GM08714 (cell line): Measurements from ENCODE around the gene PDE4B.

Experiments
- H3K4me3 ChIP-seq: fragments of 200-500 bp; sonication (Bioruptor generic); 2 replicates; pipeline ENCODE4 v1.5.1; 2014; ENCODE audit warnings: mild to moderate bottlenecking, low read length, inconsistent platforms
- ZNF274 ChIP-seq: IDR thresholded peaks from 2 replicates; pipeline ENCODE4 v1.6.1; 2012; ENCODE audit warnings: mild to moderate bottlenecking, low read depth, low read length

The PDE4B gene

DNA sequence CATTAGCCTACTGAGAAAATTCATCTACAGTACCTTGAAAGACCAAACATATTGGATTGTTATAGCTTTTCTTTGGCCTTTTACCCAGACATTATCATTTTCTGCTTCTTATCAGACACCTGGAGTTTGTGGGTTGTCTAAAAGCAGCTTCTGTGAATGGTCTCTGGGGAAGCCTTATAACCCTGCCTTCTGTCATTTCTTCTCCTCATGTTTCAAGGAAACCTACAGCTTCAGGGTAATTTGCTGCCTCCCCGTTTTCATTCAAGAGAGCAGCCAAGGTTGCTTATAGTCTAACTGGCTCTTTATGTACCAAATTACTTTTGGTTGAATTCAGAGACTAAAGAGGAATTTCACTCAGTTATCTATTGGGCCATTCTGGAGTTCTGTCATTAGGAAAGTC, 453.0 kb downstream of the PDE4B start:
- no peak for TF ChIP-seq ZNF274
- H3K4me3 ChIP-seq: no peak overlapping the region

DNA sequence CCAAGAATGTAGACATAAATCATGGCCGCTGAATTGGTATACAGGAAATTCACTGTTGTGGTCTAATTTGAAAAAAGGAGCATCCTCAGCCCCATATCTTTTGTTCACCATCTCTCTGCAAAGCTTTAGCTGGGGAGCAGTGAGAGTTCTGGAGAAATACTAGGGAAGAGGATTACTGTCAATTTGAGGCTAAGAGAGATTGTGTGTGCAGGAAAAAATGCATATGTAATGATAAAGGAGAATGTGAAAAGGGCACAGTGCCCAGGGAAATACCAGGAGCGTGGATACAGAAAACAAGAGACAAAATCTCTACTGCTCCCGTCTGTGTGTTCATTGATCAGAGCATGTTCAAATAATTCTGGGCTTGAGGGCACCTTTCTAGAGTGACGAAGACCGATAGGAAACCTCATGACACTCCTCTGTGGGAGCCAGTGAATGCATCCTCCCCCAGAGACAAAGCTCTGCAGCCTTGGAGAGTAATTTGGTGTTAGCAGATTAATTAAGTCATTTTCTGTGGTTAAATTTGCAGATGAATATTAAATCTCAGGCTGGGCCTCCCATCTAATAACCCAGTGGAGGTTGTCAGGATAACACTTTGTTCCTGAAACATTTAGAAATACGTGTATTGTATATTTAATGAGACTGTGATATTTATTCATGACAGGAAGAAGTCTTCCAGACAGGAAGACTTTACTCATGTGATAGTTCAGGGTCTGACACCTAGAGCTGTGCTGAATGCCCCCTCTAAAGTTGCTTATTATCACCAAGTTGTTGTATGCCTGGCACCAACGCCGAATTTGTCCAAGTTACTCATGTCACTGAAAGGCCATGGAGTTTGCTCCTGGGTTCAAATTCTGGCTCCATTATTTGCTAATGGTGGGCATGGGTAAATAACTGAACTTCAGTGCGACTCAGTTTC, 453.9 kb downstream of the PDE4B start:
- TF ChIP-seq ZNF274: no peak
- no peak overlapping the region for H3K4me3 ChIP-seq

DNA sequence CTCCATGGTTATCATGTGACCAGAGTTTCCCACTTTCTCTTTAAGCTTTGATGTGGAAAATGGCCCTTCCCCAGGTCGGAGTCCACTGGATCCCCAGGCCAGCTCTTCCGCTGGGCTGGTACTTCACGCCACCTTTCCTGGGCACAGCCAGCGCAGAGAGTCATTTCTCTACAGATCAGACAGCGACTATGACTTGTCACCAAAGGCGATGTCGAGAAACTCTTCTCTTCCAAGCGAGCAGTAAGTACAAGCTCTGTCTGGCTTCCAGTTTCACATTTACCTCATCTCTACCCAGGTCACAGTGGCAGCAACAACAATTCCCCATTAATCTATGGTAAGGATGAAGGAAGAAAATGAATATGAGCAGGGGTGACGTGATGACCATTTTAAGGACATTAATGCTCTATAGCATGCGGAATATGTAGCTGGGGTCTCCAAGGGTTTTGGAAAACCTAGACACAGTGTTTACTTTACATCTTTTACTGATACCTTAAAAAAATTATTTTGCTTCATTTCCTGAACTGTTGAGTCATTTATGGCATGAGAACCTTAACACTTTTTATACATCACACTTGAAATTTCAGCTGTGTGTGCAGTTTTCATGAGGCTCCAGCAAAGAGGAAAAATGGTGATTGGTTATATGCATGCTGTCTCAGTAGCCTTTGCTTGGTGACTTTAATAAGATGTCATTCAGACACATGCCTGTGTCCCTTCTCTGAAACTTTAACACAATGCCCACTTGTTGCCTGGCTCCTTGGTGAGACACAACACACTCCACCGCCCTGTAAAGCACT, 454.9 kb downstream of the PDE4B start:
- no peak for TF ChIP-seq ZNF274

DNA sequence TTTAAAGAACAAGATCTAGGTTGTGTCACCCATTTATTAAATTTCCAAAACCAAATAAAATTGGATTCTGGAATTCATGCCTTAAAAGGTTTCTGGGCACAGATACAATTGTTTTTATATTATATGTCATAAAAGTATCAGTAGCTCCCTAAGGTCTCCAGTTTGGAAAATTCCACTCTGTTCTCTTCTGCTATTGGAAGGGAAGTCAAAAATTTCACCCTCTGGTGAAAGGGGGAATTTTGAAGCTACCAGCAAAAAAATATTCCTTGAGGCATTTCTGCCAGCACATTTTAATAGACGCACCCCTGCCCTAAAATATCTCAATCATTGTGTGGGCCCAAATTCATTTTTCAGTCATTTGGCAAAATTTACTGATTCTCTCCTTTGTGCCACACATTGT, 455.6 kb downstream of the PDE4B start:
- no peak for TF ChIP-seq ZNF274
- no peak overlapping the region for H3K4me3 ChIP-seq

More for the DNA sequence above, 454.9 kb downstream of the PDE4B start:
- no peak overlapping the region for H3K4me3 ChIP-seq

DNA sequence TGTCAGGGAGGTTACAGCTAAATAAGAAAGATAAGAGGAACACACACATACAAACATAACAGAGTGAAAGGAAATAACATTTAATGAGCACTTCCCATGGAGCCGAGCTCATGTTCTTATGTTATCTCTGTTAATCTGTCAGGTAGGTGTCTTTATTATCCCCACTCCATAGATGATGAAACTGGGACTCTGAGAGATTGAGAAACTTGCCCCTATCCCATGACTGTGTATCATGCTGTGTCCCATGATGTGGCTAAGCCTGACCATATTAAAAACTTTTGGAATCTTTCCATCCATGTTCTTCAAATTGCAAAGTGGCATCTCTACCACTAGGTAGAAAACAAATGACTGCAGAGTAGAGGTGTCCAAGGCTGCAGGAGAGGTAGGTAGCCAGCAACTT, 456.1 kb downstream of the PDE4B start:
- no peak for TF ChIP-seq ZNF274
- H3K4me3 ChIP-seq: no peak overlapping the region

DNA sequence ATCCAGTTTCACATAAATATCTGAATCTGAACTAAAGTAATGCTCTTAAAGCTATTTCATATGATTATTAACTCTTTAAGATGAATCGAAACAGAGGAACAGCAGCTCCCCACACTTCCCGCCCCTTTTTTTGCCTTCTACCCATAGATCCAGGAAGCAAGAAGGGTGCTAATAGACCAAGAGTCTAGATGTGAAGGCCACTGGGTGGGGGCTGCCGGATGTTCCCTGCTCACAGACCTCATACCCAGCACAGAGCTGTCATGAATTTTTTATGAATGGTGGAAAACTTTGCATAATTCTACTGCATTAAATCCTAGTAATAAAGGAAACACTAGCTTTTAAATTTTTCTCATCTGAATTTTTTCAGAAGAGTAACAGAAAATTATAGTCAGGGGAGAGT, 457.4 kb downstream of the PDE4B start:
- no peak for TF ChIP-seq ZNF274

DNA sequence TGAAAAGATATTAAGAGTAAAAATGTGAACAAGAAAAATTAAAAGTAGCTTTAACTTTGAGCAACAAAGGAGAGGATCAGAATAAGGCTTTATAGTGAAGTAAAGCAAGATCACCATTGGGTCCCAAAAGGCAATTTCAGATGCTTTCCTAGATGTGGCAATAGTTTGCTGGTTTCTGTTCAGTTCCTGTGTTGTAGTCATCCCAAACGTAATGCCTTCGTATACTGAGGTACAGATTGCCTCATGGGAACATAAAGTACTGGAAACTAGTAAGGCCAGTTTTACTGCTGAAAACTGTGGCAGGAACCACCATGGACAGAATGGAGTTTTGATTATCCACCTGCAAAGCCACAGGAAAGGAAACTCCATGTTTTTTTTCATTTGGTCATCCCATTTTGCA, 457.8 kb downstream of the PDE4B start:
- no peak overlapping the region for H3K4me3 ChIP-seq
- TF ChIP-seq ZNF274: no peak

More for the DNA sequence above, 457.4 kb downstream of the PDE4B start:
- H3K4me3 ChIP-seq: no peak overlapping the region

DNA sequence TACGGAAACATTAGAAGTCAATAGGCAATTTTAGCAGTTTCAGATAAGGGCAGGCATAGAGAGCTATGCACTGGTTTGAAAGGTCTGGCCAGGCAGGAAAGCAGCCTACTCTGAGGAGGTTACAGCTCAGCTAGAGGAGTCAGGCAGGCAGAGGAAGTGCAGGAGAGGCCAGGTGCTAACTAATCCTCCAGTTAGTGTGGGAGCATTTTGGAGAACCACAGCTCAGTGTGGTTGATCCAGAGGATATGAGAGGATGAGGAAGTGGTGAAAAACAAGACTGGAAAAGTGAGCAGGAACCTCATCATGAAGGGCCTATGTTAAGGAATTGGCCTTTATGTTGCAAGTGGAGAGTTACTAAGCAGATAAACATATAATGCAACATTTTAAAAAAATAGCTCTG, 458.9 kb downstream of the PDE4B start:
- H3K4me3 ChIP-seq: no peak overlapping the region
- TF ChIP-seq ZNF274: no peak

DNA sequence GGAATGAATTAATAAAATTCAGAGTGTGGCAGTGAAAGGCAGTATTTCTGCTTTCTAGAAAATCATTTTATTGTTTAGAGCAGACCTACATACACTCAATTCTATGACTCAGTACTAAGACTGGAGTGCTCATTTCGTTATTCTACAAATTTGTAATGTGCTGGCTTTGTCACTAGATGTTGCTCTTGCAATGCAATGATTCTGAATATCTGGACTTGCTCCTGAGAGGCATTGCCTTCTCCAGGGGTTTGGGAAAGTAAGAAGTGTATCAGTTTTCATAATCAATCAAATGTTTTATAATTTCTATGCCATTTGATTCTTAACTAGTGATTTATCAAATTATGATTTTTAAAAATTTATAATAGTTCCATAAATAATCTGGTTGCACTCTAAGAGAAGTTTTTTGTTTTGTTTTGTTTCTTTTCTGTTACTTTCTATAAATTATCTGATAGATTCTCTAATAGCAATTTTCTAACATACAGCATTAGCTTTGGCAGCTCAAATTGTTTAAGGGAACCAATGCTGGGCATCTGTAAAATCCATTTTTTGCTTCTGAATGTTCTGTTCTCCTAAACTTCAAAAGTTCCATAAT, 460.7 kb downstream of the PDE4B start:
- TF ChIP-seq ZNF274: no peak
- H3K4me3 ChIP-seq: no peak overlapping the region

DNA sequence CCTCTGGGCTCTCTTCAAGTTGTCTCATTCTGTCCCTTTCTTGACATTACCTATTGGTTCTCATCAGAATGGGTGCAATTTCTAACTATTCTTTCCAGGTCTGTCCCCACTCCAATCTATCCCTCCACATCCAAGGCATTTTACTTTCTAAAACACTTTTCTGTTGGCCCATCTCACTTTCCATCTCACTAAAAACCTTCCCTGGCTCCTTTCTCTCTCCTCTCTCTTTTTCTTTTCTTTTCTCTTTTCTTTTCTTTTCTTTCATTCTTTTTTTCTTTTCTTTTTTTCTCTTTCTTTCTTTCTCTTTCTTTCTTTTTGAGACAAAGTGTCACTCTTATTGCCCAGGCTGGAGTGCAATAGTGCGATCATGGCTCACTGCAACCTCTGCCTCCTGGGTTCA, 462.1 kb downstream of the PDE4B start:
- H3K4me3 ChIP-seq: no peak overlapping the region
- TF ChIP-seq ZNF274: no peak

DNA sequence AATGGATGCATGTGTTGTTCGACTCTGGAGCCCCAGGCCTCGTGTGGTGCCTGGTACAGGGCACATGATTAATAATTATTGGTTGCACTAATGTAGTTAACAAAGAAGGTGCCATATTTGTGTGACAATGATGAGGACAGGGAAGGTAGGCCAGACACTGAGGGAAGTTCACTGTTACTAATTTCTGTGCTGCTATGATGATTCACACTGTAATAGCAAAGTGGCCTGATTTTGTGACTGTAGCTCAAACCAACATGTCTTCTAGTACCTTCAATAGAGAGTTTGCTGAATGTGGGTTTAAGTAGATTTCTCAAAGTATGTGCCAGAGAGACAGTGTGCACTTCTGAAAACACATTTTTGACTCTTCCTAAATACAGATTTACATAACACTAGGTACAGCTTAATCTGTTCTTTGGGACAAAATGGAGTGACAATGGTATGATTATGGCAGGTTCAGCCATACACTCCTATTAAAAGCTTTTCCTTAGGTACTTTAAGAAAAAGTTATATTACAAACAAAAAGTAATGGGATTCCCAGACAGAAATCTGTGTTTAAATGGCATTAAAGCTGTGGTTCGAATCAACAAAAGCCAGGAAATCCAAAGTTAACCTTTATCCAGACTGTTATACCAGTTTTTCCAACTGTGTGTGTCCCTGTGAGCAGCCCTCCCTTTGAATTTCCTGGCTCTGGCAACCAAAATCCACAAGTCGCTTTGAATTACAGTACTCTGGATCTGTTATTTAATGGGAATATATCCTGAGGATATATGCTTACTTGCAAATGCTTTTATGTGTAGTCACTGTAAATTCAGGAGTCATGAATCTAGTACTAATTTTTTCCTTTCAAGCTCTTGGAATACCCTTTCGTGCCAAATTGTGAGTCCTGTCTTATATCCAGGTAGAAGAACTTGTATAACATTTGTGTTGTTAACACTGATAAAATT, 464.2 kb downstream of the PDE4B start:
- no peak overlapping the region for H3K4me3 ChIP-seq
- no peak for TF ChIP-seq ZNF274

DNA sequence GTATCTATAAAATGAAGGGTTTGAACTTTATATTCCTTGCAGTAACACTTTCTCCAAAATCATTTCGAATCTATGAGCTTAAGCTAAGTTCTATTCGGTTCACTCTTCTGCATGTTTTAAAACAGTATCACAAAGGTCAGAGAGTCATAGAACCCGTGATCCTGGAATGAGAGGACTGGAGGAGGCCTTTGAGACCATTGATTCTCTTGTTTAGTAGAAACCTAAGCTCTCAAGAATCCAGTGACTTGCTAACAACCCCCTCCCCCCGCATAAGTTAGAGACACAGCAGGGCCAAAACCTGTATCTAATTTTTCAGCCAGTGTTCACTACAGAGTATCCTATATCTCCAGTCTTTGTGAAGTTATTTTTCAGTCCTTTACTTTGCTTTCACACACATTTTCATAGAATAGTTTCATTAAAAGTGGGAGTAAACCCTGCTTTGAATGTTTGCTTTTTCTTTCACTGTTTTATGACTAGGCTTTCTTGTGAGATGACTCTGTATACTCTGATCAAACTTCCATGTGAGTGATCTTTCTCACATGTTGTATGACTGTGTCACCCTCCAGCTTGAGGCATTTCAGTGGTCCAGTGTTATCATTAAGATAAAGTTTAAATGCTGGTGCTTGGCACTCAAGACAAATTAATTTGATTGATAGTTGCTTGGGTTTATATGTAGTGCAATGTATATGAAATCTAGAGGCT, 465.9 kb downstream of the PDE4B start:
- TF ChIP-seq ZNF274: no peak
- no peak overlapping the region for H3K4me3 ChIP-seq

DNA sequence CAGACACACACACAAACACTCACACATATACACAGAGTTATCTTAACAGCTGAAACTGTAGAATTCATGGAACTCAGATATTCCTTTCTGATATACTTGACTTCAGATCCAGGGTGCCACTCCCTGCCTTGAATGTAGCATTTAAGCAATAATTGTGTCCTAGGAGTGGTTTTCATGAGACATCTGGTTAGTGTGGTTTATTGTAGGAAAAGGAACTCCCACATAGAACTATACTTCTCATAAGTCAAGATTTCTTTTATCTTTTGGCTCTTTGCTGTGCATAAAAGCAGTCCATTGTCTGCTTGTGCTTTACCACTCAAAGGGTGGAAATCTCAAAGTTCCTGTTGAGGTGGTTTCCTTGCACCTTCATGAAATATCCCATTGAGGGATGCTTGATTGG, 468.7 kb downstream of the PDE4B start:
- TF ChIP-seq ZNF274: no peak
- H3K4me3 ChIP-seq: no peak overlapping the region
